MCF 10A (cell line): ENCODE results near the gene JAG2. TPM values are rescaled to one million over a fixed set of nuclear protein-coding genes. Genes with fewer than 3 reads are reported as not detected.

Experiments
- BruUV-seq: library from RNA; stranded (reverse); fragments of 400-500 nt; replicated peaks from 2 replicates; lab custom pipeline; 2021; lab: Mats Ljungman, UMichigan
- CTCF ChIA-PET: fragments of 300-600 bp; sonication (Branson Sonifier 250); formaldehyde crosslinking; extraction: SDS; loops from one replicate; lab custom pipeline; 2021; ENCODE audit warnings: antibody characterized with exemption, inconsistent platforms; lab: Yijun Ruan, JAX
- POLR2A ChIA-PET: fragments of 300-600, 350-650 bp; sonication (Branson Sonifier 250); formaldehyde crosslinking; extraction: SDS; loops from one replicate; lab custom pipeline; 2020; ENCODE audit warnings: antibody characterized with exemption, inconsistent platforms; lab: Yijun Ruan, JAX
- DNase-seq: peaks from one replicate; pipeline ENCODE4 v3.0.0-alpha.2; 2018; ENCODE audit not compliant: unreplicated experiment
- H3K27ac Mint-ChIP-seq: one replicate; pipeline ENCODE4 v1.8.0; 2022; ENCODE audit warnings: mild to moderate bottlenecking, low read depth, mixed read lengths; ENCODE audit not compliant: unreplicated experiment
- H3K27me3 Mint-ChIP-seq: one replicate; pipeline ENCODE4 v1.8.0; 2022; ENCODE audit warnings: mixed read lengths; ENCODE audit not compliant: insufficient read depth, unreplicated experiment
- H3K36me3 Mint-ChIP-seq: one replicate; pipeline ENCODE4 v1.8.0; 2022; ENCODE audit warnings: mild to moderate bottlenecking, moderate library complexity, mixed read lengths; ENCODE audit not compliant: insufficient read depth, unreplicated experiment
- H3K4me1 Mint-ChIP-seq: one replicate; pipeline ENCODE4 v1.8.0; 2022; ENCODE audit warnings: mixed read lengths; ENCODE audit not compliant: insufficient read depth, unreplicated experiment
- H3K4me3 Mint-ChIP-seq: one replicate; pipeline ENCODE4 v1.8.0; 2022; ENCODE audit warnings: mild to moderate bottlenecking, moderate library complexity, mixed read lengths; ENCODE audit not compliant: unreplicated experiment
- H3K9me3 Mint-ChIP-seq: one replicate; pipeline ENCODE4 v1.8.0; 2022; ENCODE audit warnings: mixed read lengths; ENCODE audit not compliant: unreplicated experiment
- intact Hi-C: fragments of 100-400 bp; cut with micrococcal nuclease; formaldehyde crosslinking; loops from 2 replicates; pipeline ENCODE4 v1.14.1; 2022
- total RNA-seq: library from RNA; stranded (reverse); gene quantifications from 2 replicates; pipeline ENCODE4 v1.2.3, GENCODE V29; 2022
- TF ChIP-seq, protein P1 (sequence below): fragments of 200-600 bp; IDR thresholded peaks from one replicate; pipeline ENCODE4 v1.8.0; 2022; ENCODE audit warnings: antibody characterized with exemption, mild to moderate bottlenecking; ENCODE audit not compliant: unreplicated experiment

The JAG2 gene
- total RNA-seq, 1 experiment from 2014 or later = 33.5 TPM

DNA sequence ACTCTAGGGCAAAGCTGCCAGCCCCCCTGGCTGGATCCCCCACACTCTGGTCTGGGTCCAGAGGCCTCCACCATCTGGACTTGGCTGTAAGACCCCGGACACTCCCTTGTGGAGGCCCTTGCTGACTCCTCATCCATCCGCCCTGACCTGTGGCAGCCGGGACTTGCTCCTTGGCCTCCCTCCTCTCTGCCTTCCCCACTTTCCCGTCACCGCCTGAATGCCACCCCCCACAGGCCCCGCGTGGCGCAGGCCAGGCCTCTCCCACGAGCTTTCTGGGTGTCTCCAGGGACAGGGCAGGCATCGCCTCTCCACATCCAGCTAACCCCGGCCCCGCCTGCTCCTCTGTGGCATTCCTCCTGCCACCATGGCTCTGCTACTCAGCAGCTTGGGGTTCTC is 14.1 kb downstream of the JAG2 start:
- intact Hi-C loops = no loop called here
- Mint-ChIP-seq H3K27ac (no peak overlapping the region), H3K27me3 (no peaks in the 10 kb centered on the region), H3K36me3 (no peaks in the 10 kb centered on the region), H3K4me1 (no peaks in the 10 kb centered on the region), H3K4me3 (no peak overlapping the region), H3K9me3 (no peaks in the 10 kb centered on the region)
- DNase-seq = no peak
- ChIA-PET CTCF (no interaction called here), POLR2A (no interaction called here)
- TF ChIP-seq, protein P1, sequence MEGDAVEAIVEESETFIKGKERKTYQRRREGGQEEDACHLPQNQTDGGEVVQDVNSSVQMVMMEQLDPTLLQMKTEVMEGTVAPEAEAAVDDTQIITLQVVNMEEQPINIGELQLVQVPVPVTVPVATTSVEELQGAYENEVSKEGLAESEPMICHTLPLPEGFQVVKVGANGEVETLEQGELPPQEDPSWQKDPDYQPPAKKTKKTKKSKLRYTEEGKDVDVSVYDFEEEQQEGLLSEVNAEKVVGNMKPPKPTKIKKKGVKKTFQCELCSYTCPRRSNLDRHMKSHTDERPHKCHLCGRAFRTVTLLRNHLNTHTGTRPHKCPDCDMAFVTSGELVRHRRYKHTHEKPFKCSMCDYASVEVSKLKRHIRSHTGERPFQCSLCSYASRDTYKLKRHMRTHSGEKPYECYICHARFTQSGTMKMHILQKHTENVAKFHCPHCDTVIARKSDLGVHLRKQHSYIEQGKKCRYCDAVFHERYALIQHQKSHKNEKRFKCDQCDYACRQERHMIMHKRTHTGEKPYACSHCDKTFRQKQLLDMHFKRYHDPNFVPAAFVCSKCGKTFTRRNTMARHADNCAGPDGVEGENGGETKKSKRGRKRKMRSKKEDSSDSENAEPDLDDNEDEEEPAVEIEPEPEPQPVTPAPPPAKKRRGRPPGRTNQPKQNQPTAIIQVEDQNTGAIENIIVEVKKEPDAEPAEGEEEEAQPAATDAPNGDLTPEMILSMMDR = no peak
- BruUV-seq = no TSS peak

DNA sequence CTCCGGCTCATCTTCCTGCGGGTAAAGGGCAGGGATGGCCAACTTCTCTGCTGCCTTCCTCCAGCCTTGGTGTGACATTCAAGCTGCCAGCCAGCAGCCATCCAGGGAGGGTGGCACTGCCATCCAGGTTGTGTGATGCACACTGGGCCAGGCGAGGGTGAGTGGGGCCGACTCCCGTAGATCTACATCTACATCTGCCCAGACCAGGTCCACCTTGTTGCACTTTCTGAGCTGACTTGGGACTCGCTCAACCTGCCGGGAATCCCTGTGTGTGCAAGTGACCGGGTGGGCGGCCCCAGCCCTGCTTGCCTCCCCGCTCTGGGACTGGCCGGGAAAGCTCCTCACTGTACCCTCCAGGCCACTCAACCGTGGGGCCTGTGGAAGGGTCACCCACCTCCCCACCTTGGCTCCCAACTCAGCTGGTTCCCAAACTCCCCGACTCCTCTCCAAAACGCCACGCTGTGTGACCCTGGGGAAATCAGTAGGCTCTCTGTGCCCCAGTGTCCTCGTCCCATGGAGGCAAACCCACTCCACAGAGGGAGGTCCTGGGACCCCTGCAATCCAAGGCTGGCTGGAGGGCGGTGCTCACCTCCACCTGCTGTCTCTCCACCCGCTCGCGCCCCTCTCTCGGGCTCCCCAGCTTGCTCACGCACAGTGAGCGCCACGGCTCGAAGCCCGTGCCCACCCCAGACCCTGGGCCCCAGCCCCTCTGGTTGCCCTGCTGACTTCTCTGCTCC is 14.7 kb downstream of the JAG2 start:
- ChIA-PET POLR2A (no interaction called here), CTCF (interaction anchor here (0.6 to 1.1 kb wide), 2 partner anchors 64 to 66 kb away, joined by 3 read pairs; no protein-coding TSS in a partner anchor)
- no peak for DNase-seq
- H3K27me3 Mint-ChIP-seq = no peaks in the 10 kb centered on the region
- intact Hi-C loops = no loop called here
- no peak overlapping the region for H3K4me3 Mint-ChIP-seq
- BruUV-seq = no TSS peak
- no peaks in the 10 kb centered on the region for H3K36me3 Mint-ChIP-seq
- H3K9me3 Mint-ChIP-seq = no peaks in the 10 kb centered on the region
- TF ChIP-seq, protein P1 = no peak
- H3K4me1 Mint-ChIP-seq = no peaks in the 10 kb centered on the region
- no peak overlapping the region for H3K27ac Mint-ChIP-seq

DNA sequence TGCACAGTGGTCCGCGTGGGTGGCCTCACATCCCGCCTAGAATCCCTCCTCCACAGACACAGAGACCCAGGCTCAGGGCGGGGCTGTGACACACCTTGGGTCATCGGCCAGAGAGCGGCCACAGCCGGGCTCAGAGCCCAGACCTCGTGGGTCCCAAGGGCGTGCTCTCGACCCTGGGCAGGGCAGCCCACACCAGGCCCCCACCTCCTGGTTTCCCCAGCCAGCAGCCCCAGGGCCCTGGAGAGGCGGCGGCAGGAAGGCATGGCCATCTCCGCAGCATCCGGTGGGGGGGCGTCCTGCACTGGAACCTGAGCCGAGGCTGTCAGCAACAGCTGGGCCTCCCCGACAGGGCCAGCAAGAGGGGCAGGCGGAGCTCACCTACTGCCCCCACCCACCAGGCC is 15.2 kb downstream of the JAG2 start:
- no TSS peak for BruUV-seq
- TF ChIP-seq, protein P1 = no peak

DNA sequence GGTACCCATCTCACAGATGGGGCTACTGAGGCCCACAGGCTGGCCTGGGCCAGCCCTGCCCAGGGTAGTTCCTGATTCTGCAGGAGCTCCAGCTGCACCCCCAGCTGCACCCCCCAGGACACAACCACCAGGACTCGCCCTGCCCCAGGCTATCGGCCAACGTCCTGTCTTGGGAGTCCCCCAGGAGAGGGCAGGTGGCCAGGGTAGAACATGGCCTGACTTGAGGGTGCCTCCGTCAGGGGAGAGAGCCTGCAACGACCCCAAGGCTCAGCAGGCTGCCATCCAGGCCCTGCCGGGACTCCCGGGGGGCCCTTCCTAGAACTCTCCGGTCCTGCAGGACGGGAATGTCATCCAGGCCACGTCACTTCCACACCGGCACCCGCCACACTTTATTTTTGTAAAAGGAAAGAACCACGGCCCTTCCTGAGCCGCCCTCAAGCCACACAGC is 15.8 kb downstream of the JAG2 start:
- Mint-ChIP-seq H3K27ac (no peak overlapping the region), H3K9me3 (no peaks in the 10 kb centered on the region), H3K36me3 (no peaks in the 10 kb centered on the region), H3K4me1 (no peaks in the 10 kb centered on the region), H3K27me3 (no peaks in the 10 kb centered on the region), H3K4me3 (no peak overlapping the region)
- no TSS peak for BruUV-seq
- POLR2A ChIA-PET = no interaction called here
- intact Hi-C loops = no loop called here
- CTCF ChIA-PET = interaction anchor here (0.6 to 1.1 kb wide), 2 partner anchors 63 to 65 kb away, joined by 3 read pairs; no protein-coding TSS in a partner anchor
- DNase-seq = no peak
- TF ChIP-seq, protein P1 = no peak

More for the DNA sequence above, 15.2 kb downstream of the JAG2 start:
- Mint-ChIP-seq H3K4me1 (no peaks in the 10 kb centered on the region), H3K9me3 (no peaks in the 10 kb centered on the region), H3K4me3 (no peak overlapping the region), H3K36me3 (no peaks in the 10 kb centered on the region), H3K27ac (no peak overlapping the region), H3K27me3 (no peaks in the 10 kb centered on the region)
- ChIA-PET POLR2A (no interaction called here), CTCF (interaction anchor here (0.6 to 1.1 kb wide), 2 partner anchors 63 to 65 kb away, joined by 3 read pairs; no protein-coding TSS in a partner anchor)
- intact Hi-C loops = no loop called here
- DNase-seq = no peak
